GM12892 (cell line): ENCODE results near the gene USP40.

Experiments
- POLR2A ChIP-seq: IDR thresholded peaks from 2 replicates; pipeline ENCODE4 v1.6.1; 2011; ENCODE audit warnings: low read depth, low read length, control low read depth
- POLR2AphosphoS5 ChIP-seq: IDR thresholded peaks from 2 replicates; pipeline ENCODE4 v1.6.1; 2011; ENCODE audit warnings: low read depth, low read length, control low read depth
- TAF1 ChIP-seq: IDR thresholded peaks from 2 replicates; pipeline ENCODE4 v1.6.1; 2011; ENCODE audit warnings: low read depth, mild to moderate bottlenecking, control low read depth, low read length, borderline replicate concordance

DNA sequence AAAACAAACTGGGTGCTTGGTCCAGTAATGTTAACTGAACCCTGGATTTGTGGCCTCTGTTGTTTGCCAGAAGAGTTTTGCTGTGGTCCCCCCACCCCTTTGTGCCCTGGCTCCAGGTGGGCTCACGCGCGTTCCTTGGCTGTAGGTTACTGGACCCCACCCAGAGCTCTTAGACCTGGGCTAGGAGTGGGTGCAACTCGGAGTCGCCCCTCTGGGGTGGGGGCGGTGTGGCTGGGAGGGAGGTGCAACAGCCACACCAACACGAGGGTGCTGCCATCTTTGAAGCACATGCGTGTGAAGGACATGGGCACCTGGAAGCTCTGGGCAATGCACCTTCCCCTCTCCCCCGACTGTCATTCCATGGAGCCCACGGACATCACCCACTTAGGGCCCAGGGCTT lies 92.7 kb downstream of the USP40 start:
- TF ChIP-seq POLR2A (no peak), POLR2AphosphoS5 (0 out of 2 replicates have a peak, but pooled peaks have one; percentile 12), TAF1 (no peak)
